Activated CD8-positive, alpha-beta memory T cell treated with anti-CD3 and anti-CD28 coated beads, Interleukin-2, amount 50 U/mL, for 24 hours (primary cell): ENCODE measurements around the gene SYNDIG1L.
"Not testable (repeated sequence)": the region's sequence is repeated elsewhere in the genome, so short reads cannot be mapped to it uniquely, and the experiment has no call there.

Experiments used
- DNase-seq: peaks from one replicate; pipeline ENCODE4 v3.0.0-alpha.2; 2020; ENCODE audit errors: extremely low read depth

Gene SYNDIG1L

GRCh38 chr14:74426202-74426582 is at the start of gene SYNDIG1L:
TSS of gene SYNDIG1L (minus strand) at chr14:74426210. CDS start at chr14:74409744, 16,466 bp downstream.
- DNase-seq = no peak

DNA sequence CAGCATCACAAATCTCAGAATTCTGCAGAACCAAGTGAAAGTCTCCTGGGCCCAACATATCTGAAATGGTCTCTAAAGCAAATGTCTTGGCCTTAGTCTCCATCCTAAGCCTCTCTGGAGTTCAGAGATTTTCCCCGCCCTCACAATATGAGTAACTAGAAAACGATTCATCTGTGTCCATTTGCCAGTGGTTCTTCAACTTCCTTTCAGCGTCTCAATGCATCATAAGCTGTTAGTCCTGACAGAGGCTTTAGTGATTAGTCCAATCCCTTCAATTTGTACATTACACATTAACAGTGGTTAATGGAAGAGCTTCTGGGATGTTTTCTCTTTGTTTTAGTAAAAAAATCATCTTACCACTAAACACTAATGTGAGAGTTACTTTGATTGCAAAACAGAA is 49.7 kb upstream of the SYNDIG1L start:
- no peak for DNase-seq

DNA sequence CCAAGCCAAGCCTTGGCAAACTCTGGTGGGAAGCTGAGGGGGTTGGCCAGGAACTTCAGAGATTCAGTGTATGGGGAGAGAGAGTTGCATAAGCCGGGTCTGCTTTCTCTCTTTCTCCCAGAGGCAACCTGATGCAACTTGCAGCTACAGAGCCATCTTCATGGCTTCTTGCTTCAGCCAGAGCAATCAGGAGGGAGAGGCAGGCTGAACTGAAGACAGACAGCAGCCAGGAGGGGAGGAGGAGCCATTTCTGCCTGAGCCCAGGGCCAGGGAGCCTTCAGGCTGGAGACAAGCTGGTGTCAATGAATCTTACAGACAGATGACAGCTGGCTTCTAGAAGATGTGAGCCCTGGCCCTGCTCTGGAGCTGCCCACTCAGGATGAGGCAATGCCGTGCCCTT is 48.4 kb upstream of the SYNDIG1L start:
- no peak for DNase-seq

GRCh38 chr14:74472601-74473000 is 46.6 kb upstream of the SYNDIG1L start:
- DNase-seq = no peak

DNA sequence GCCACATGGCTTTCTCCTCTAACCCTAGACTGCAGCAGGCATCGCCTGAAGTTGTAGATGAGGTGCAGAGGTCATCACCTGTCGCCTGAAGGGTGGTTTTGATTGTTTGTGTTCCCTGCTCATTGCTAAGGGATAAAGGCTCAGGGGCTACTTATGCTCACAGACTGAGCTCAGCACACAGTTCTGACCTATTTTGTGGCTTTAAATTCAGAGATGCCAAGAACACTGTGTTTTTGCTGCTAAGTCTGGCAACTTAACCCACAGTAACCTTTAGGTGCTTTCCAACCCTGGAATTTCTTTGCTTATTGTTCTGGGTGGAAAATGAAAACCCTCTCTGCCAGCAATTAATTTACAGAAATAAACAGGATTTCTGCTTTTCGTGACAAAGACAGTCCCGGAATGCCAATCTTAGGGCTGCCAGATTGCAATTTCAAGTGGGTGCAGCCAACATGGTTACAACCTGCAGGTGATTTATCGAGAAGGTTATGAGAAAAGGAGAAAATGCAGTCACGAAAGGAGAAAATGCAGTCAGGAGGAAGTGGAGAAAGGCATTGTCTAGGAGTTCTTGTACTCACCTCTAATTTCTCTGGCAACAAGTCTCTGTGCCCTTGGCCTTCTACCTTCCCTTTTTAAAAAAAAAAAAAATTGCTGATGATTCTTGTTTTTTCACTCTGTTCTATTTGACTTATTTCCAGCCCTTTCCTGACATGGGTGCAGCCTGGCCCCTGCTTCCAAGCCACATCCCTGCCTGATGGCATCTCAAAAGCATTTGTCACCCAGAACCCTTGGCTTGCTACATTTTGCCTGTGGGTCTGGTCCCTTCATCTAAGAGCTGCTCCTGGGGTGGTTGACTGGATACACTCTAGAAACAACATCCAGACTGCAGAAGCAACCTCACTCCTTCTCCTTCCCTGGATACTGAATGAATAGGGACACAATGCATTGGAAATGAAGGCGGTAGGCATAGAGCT is 43.8 kb upstream of the SYNDIG1L start:
- DNase-seq = no peak

- DNase-seq = no peak
These were observed 42.5 kb upstream of the SYNDIG1L start for GRCh38 chr14:74468513-74468912.

- no peak for DNase-seq
These were observed 39.3 kb upstream of the SYNDIG1L start for GRCh38 chr14:74465335-74465734.

- DNase-seq = no peak
These were observed 38.8 kb upstream of the SYNDIG1L start for GRCh38 chr14:74464785-74465184.

DNA sequence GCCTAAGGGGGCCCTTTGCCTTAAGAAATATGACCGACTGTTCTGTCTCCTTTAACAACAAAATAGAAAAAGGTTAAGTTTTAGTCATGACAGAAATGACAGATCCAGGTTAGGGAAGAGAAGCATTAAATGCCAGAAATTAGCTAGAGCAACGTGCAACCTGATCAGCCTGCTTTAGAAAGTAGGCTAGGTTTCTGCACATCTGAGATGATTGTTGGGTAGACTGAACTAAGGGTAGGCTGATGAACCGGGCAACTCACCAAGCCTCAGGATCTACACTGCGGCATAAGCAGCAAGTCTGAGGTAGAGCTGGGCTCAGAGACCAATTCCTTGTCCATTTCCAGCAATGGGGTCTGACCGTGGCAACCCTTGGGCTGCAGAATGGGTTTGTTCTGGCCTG is 37.7 kb upstream of the SYNDIG1L start:
- DNase-seq = no peak

DNA sequence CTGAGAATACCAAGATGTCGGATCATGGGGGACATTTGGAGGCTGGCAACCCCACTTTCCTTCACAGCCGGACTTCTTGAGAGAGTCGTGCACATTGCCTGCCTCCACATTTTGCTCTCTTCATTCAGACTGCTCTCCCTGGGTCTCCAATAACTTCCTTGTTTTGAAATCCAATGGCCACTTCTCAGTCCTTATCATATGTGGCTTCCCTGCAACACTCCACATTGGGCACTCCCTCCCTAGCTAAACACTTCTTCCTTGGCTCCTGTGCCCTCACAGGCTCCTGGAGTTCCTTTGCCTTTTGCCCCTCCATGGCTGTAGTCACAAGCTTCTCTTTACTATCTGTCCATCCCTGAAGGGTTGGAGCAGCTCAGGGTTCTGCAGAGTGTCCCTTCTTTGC is 37.0 kb upstream of the SYNDIG1L start:
- DNase-seq = no peak

DNA sequence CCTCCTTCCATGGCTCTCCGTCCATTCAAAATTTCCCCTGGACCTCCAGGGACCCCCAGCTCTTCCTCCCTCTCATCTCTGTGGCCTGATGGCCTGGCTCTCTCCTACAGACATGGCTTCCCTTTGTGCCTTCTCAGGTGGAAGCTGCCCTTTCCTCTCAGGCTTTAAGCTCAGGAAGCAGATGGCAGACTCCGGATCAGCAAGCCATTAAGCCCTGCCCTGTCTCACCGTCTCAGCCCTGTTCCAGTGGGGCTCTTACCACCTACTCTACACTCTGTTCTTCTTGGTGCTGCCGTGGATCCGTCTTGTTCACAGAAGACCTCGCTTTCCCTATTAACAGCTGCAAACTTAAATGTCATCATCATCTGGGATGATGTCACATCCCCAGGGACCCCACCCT is 34.0 kb upstream of the SYNDIG1L start:
- no peak for DNase-seq

DNA sequence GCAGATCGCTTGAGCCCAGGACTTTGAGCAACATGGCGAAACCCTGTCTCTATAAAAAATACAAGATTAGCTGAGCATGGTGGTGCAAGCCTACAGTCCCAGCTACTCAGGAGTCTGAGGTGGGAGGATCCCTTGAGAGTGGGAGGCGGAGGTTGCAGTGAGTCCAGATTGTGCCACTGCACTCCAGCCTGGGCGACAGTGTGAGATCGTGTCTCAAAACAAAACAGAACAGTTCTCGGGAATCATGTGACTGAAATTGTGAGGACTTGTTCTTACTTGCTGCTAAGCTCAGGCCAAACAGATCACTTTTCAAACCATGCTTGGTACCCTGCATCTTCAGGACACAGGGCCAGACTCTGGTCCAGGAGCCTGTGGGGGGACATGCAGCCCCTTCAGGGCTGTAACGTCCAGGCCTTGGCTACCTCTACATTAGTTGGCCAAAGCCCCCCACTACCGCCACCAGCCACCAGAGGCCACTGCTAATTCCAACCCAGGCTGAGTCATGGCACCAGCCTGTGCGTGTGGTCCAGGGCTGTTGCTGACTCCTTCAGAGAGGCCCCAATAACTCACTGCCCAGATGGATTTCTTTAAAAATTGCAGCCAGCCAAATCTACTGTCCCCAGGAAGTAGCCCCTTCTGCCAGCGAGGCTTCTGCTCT is 33.4 kb upstream of the SYNDIG1L start:
- no peak for DNase-seq

DNA sequence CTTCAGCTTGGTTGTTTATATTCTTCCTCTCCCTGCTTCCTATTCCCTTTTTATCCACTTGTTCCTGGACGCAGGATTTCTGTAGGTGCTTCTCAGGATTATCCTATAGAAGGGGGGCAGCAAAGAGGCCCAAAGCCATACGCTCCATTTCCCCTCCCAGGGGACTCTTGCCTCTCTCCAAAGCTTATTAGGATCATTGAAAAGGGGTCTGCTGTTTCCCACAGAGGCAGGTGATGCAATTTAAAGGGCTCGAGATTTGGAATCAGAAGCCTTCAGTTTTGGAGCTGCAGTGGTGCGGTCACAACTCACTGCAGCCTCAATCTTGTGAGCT is 31.5 kb upstream of the SYNDIG1L start:
- no peak for DNase-seq

- DNase-seq = no peak
These were observed 30.9 kb upstream of the SYNDIG1L start for GRCh38 chr14:74456684-74457564.

GRCh38 chr14:74454397-74454796 is 28.4 kb upstream of the SYNDIG1L start:
- DNase-seq = not testable (repeated sequence)

- DNase-seq = no peak
These were observed 18.9 kb upstream of the SYNDIG1L start for GRCh38 chr14:74444866-74445265.

DNA sequence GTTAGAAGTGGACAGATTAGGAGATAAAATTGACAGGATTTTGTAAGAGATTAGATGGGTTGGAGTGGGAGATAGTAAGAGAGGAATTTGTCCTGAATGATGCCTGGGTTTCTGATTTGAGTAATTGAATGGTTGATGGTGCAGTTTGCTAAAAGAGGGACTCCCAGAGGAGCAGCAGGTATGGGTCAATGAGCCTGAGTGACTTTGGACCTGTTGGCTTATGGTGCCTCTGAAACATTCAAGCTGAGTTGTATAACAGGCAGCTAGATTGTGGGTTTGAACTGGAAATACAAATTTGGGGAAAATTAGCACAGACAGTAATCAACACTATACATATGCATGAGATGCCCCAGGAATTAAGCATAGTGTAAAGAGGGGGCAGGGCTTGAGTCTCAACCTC is 16.7 kb upstream of the SYNDIG1L start:
- DNase-seq = no peak

- DNase-seq = no peak
These were observed 15.1 kb upstream of the SYNDIG1L start for GRCh38 chr14:74441113-74441512.

DNA sequence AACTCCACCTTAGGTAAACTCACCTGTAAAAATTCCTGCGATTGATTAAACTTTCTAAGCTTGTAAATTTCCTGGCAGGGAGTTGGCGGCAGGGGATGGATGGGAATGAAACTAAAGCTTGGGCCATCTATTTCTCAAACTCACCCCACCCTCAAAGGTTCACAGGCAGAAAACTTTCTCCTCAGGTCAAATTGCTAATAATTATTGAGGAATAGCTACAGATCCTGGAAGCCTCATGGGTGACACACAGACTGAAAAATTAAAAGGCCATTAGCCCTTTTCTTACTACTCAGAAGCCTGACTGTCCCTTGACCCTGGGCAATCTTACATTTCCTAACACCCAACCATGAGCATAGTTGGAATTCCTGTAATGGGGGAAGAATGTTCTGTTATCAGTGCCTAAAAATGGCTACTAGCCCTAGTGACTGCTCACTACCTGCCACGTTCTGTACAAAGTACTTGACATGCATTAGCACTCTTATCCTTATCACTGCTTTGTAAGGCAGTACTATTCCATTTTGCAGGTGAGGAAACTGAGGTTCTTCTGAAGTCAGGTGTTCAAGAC is 12.4 kb upstream of the SYNDIG1L start:
- no peak for DNase-seq

DNA sequence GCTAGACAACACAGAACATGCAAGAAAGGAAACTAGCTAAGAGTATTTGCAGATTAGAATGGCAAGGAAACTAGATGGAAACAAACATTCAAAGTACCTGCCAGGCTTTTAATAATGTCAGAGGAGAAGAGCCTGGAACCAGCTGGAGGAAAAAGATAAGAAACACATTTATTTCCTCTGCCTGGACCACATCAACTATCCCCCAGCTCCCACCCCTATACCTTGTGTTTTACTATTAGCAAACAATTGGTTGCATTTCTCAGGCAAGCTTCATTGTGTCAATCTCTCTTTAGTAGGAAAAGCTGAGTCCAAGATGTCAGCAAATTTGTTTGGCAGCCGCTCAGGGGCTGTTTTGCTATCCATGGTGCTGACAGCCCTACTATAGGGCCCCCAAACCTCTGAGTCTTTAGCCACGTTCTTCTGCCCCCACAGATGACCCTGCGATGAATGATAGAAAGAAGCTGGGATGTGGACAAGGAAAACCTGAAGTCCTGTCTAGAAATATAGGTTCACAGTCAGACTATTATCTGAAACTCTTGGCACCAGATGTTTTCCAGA is 11.6 kb upstream of the SYNDIG1L start:
- no peak for DNase-seq

DNA sequence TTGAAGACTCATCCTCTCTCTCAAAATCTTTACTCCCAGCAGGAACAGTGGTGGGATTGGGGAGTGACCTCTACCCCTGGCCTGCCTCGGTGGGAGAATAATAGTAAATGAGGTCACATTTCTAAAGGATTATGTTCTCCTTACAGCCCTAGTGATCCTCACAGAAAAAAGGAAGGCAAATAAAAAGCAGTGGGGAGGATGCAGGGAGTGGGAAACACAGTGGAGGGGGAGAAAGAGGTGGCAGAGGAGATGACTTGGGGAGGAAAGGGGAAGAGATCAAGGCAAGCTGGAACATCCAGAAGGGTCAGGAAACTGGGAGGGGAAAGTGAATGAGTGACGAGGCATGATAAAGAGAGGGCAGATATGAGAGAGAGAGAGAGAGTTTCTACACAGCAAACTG is 8.3 kb upstream of the SYNDIG1L start:
- no peak for DNase-seq

- no peak for DNase-seq
These were observed 4.0 kb upstream of the SYNDIG1L start for GRCh38 chr14:74429991-74430390.
